Spinal cord (tissue), 10 donors: ENCODE measurements around the gene B9D1. TPM values are rescaled to one million over a fixed set of nuclear protein-coding genes. Genes with fewer than 3 reads are reported as not detected.

Experiments used
- DNase-seq, 6 donors: peaks; one replicate each; pipeline versions ENCODE4 v3.0.0 to v3.0.0-alpha.2; 2013 to 2015; ENCODE audit warnings: low spot score in 6 of 6, low read depth in 4 of 6
- H3K27ac ChIP-seq: one replicate; pipeline ENCODE4 v1.5.1; 2013; ENCODE audit warnings: low read depth, low read length, control low read depth
- H3K27me3 ChIP-seq: one replicate; pipeline ENCODE4 v1.6.1; 2013; ENCODE audit warnings: low read length; ENCODE audit not compliant: control insufficient read depth, insufficient read depth
- H3K36me3 ChIP-seq: one replicate; pipeline ENCODE4 v1.6.1; 2013; ENCODE audit warnings: low read length; ENCODE audit not compliant: control insufficient read depth, insufficient read depth
- H3K4me1 ChIP-seq: one replicate; pipeline ENCODE4 v1.6.1; 2013; ENCODE audit warnings: low read length; ENCODE audit not compliant: control insufficient read depth, insufficient read depth
- H3K4me3 ChIP-seq: one replicate; pipeline ENCODE4 v1.5.1; 2013; ENCODE audit warnings: low read depth, low read length, control low read depth
- H3K9me3 ChIP-seq: one replicate; pipeline ENCODE4 v1.6.1; 2013; ENCODE audit warnings: low read length; ENCODE audit not compliant: control insufficient read depth, insufficient read depth
- WGBS: methylation state at CpG from one replicate; pipeline ENCODE4 v1.1.5; 2013; ENCODE audit warnings: missing lambda C conversion rate; ENCODE audit not compliant: insufficient coverage; 5-methylcytosine and 5-hydroxymethylcytosine counted together
- polyA plus RNA-seq, 2 donors: library from polyadenylated mRNA; unstranded; fragments of 120-200 nt; gene quantifications; one replicate each; pipeline ENCODE4 v1.2.1, GENCODE V29; 2013; ENCODE audit not compliant: insufficient read length in 2 of 2
- total RNA-seq, 2 donors: library from RNA; depleted of rRNA in 1 of 2; stranded (reverse); fragments of 120-200 nt in 1 of 2; fragments of >200 nt in 1 of 2; gene quantifications; one replicate each; pipeline versions ENCODE4 v1.2.3 to v1.2.4, GENCODE V29; 2013 to 2014
- donor health status: healthy.

Gene B9D1
- total and polyA plus RNA-seq, 4 donors, result 16.8 to 37.9 (median 31.7) TPM

- WGBS, result 60% methylated on average over 1 of the region's 7 CpGs
- no peak for DNase-seq
- Histone ChIP-seq H3K27me3 (no peaks in the 10 kb centered on the region), H3K27ac (no peak overlapping the region), H3K4me3 (no peak overlapping the region), H3K9me3 (no peaks in the 10 kb centered on the region), H3K36me3 (no peaks in the 10 kb centered on the region), H3K4me1 (peaks cover 21% of the 10 kb centered on the region)
Measured at GRCh38 chr17:19391432-19391831, 28.9 kb upstream of the B9D1 start.

- Histone ChIP-seq H3K4me1 (peaks cover 26% of the 10 kb centered on the region), H3K27ac (no peak overlapping the region), H3K36me3 (no peaks in the 10 kb centered on the region), H3K9me3 (no peaks in the 10 kb centered on the region), H3K27me3 (no peaks in the 10 kb centered on the region), H3K4me3 (no peak overlapping the region)
- 80% methylated on average over 2 of the region's 2 CpGs for WGBS
- no peak for DNase-seq
Measured at GRCh38 chr17:19390951-19391350, 28.4 kb upstream of the B9D1 start.

GRCh38 chr17:19388791-19389785 is 26.6 kb upstream of the B9D1 start:
- no peak overlapping the region for H3K27ac ChIP-seq
- DNase-seq, result no peak
- H3K4me1 ChIP-seq, result peaks cover 41% of the 10 kb centered on the region

GRCh38 chr17:19387921-19388521 is 25.5 kb upstream of the B9D1 start:
- H3K9me3 ChIP-seq, result no peaks in the 10 kb centered on the region
- peaks cover 27% of the 10 kb centered on the region for H3K36me3 ChIP-seq
- no peak overlapping the region for H3K4me3 ChIP-seq
- peak in 2 of 6 donors; percentile 35 to 84 for DNase-seq
- 67% methylated on average over 1 of the region's 2 CpGs for WGBS
- no peaks in the 10 kb centered on the region for H3K27me3 ChIP-seq
- peak overlapping the region; percentile 87 for H3K27ac ChIP-seq
- peaks cover 44% of the 10 kb centered on the region for H3K4me1 ChIP-seq

More at GRCh38 chr17:19388791-19389785, 26.6 kb upstream of the B9D1 start:
- Histone ChIP-seq H3K36me3 (peaks cover 16% of the 10 kb centered on the region), H3K27me3 (no peaks in the 10 kb centered on the region), H3K4me3 (no peak overlapping the region), H3K9me3 (no peaks in the 10 kb centered on the region)
- 100% methylated on average over 1 of the region's 5 CpGs for WGBS

- Histone ChIP-seq H3K9me3 (no peaks in the 10 kb centered on the region), H3K4me1 (peaks cover 51% of the 10 kb centered on the region), H3K27me3 (no peaks in the 10 kb centered on the region), H3K36me3 (peaks cover 35% of the 10 kb centered on the region), H3K4me3 (peak within 1 kb of the TSS; percentile 26), H3K27ac (peak within 1 kb of the TSS; percentile 87)
- WGBS, result 11% methylated on average over 14 of the region's 22 CpGs
- DNase-seq, result peak in 4 of 6 donors; percentile 53 to 92 (median 68)
Measured at GRCh38 chr17:19386974-19387920, 24.7 kb upstream of the B9D1 start, which contains the start of gene MFAP4. MFAP4 (minus strand) TSS chr17:19387190; CDS start chr17:19387155, 35 bp downstream.

GRCh38 chr17:19386051-19386929 is 23.8 kb upstream of the B9D1 start:
- peaks cover 44% of the 10 kb centered on the region for H3K36me3 ChIP-seq
- WGBS, result 44% methylated on average over 18 of the region's 20 CpGs
- no peaks in the 10 kb centered on the region for H3K9me3 ChIP-seq
- peak overlapping the region; percentile 71 for H3K27ac ChIP-seq
- H3K4me3 ChIP-seq, result peak overlapping the region; percentile 26
- no peak for DNase-seq
- H3K27me3 ChIP-seq, result no peaks in the 10 kb centered on the region
- peaks cover 55% of the 10 kb centered on the region for H3K4me1 ChIP-seq

- 92% methylated on average over 5 of the region's 9 CpGs for WGBS
- Histone ChIP-seq H3K9me3 (no peaks in the 10 kb centered on the region), H3K4me3 (no peak overlapping the region), H3K27me3 (no peaks in the 10 kb centered on the region), H3K36me3 (peaks cover 52% of the 10 kb centered on the region), H3K4me1 (peaks cover 55% of the 10 kb centered on the region), H3K27ac (no peak overlapping the region)
- DNase-seq, result no peak
Measured at GRCh38 chr17:19385521-19385983, 23.0 kb upstream of the B9D1 start.

- peaks cover 58% of the 10 kb centered on the region for H3K36me3 ChIP-seq
- H3K4me1 ChIP-seq, result peaks cover 55% of the 10 kb centered on the region
- H3K4me3 ChIP-seq, result no peak overlapping the region
- H3K27ac ChIP-seq, result peak overlapping the region; percentile 4
- 62% methylated on average over 15 of the region's 16 CpGs for WGBS
- DNase-seq, result peak in 2 of 6 donors; percentile 68 to 82
- no peaks in the 10 kb centered on the region for H3K27me3 ChIP-seq
- no peaks in the 10 kb centered on the region for H3K9me3 ChIP-seq
Measured at GRCh38 chr17:19384723-19385391, 22.3 kb upstream of the B9D1 start.
